OCI-LY1 (cell line): Measurements from ENCODE around the gene ATP1A3.

Experiments
- H2AFZ ChIP-seq: fragments of 200-600 bp; sonication (generic), shearing (Covaris generic); 2 replicates; pipeline ENCODE4 v1.6.0; 2014; ENCODE audit warnings: antibody characterized with exemption, mild to moderate bottlenecking, low read length
- H3F3A ChIP-seq: fragments of 200-600 bp; sonication (generic), shearing (Covaris generic); 2 replicates; pipeline ENCODE4 v1.6.0; 2014; ENCODE audit warnings: mild to moderate bottlenecking, antibody characterized with exemption, low read length, moderate library complexity; ENCODE audit not compliant: insufficient read depth
- H3K27ac ChIP-seq: fragments of 200-600 bp; sonication (generic); 2 replicates; pipeline ENCODE4 v1.5.1; 2014; ENCODE audit warnings: low read length, mixed run types, mild to moderate bottlenecking, low read depth; ENCODE audit not compliant: poor library complexity, severe bottlenecking
- H3K27me3 ChIP-seq: fragments of 200-600 bp; sonication (generic); 2 replicates; pipeline ENCODE4 v1.6.0; 2014; ENCODE audit warnings: antibody characterized with exemption, mild to moderate bottlenecking, low read length, moderate library complexity; ENCODE audit not compliant: insufficient read depth
- H3K36me3 ChIP-seq: fragments of 200-600 bp; sonication (generic); 2 replicates; pipeline ENCODE4 v1.6.1; 2014; ENCODE audit warnings: mild to moderate bottlenecking, antibody characterized with exemption, low read length, moderate library complexity, mixed read lengths; ENCODE audit not compliant: insufficient read depth
- H3K4me1 ChIP-seq: fragments of 200-600 bp; sonication (generic); 2 replicates; pipeline ENCODE4 v1.5.1; 2014; ENCODE audit warnings: mild to moderate bottlenecking, low read length, moderate library complexity; ENCODE audit not compliant: insufficient read depth, severe bottlenecking
- H3K4me2 ChIP-seq: fragments of 200-600 bp; sonication (generic), shearing (Covaris generic); 2 replicates; pipeline ENCODE4 v1.6.1; 2014; ENCODE audit warnings: low read length
- H3K4me3 ChIP-seq: fragments of 200-600 bp; sonication (generic); 2 replicates; pipeline ENCODE4 v1.5.1; 2014; ENCODE audit warnings: low read length, low read depth, mild to moderate bottlenecking, mixed read lengths; ENCODE audit not compliant: poor library complexity, severe bottlenecking
- H3K79me2 ChIP-seq: fragments of 200-600 bp; shearing (Covaris generic); 2 replicates; pipeline ENCODE4 v1.6.1; 2016; ENCODE audit warnings: mixed run types, low read length, mixed read lengths; ENCODE audit not compliant: insufficient read depth
- H3K9ac ChIP-seq: fragments of 200-600 bp; sonication (generic), shearing (Covaris generic); 2 replicates; pipeline ENCODE4 v1.6.1; 2014; ENCODE audit warnings: mild to moderate bottlenecking, low read length, mixed read lengths
- H3K9me2 ChIP-seq: fragments of 200-600 bp; sonication (generic), shearing (Covaris generic); 2 replicates; pipeline ENCODE4 v1.6.1; 2014; ENCODE audit warnings: low read depth, mild to moderate bottlenecking, low read length, mixed read lengths
- H3K9me3 ChIP-seq: fragments of 200-600 bp; shearing (Covaris generic); 2 replicates; pipeline ENCODE4 v1.6.1; 2014; ENCODE audit warnings: low read length, mixed read lengths
- H4K20me1 ChIP-seq: fragments of 200-600 bp; sonication (generic), shearing (Covaris generic); 2 replicates; pipeline ENCODE4 v1.6.0; 2016; ENCODE audit warnings: mild to moderate bottlenecking, low read length; ENCODE audit not compliant: insufficient read depth
- EZH2 ChIP-seq: fragments of 200-600 bp; sonication (generic), shearing (Covaris generic); IDR thresholded peaks from 2 replicates; pipeline ENCODE4 v1.8.0; 2017; ENCODE audit warnings: borderline replicate concordance, mixed run types, mild to moderate bottlenecking, antibody characterized with exemption, low read length, moderate library complexity, mixed read lengths
- TF ChIP-seq, protein P1 (sequence below): fragments of 200-600 bp; sonication (generic), shearing (Covaris generic); IDR thresholded peaks from 2 replicates; pipeline ENCODE4 v1.5.1; 2017; ENCODE audit warnings: mild to moderate bottlenecking, antibody characterized with exemption, low read length, moderate library complexity, mixed read lengths

Gene ATP1A3

DNA sequence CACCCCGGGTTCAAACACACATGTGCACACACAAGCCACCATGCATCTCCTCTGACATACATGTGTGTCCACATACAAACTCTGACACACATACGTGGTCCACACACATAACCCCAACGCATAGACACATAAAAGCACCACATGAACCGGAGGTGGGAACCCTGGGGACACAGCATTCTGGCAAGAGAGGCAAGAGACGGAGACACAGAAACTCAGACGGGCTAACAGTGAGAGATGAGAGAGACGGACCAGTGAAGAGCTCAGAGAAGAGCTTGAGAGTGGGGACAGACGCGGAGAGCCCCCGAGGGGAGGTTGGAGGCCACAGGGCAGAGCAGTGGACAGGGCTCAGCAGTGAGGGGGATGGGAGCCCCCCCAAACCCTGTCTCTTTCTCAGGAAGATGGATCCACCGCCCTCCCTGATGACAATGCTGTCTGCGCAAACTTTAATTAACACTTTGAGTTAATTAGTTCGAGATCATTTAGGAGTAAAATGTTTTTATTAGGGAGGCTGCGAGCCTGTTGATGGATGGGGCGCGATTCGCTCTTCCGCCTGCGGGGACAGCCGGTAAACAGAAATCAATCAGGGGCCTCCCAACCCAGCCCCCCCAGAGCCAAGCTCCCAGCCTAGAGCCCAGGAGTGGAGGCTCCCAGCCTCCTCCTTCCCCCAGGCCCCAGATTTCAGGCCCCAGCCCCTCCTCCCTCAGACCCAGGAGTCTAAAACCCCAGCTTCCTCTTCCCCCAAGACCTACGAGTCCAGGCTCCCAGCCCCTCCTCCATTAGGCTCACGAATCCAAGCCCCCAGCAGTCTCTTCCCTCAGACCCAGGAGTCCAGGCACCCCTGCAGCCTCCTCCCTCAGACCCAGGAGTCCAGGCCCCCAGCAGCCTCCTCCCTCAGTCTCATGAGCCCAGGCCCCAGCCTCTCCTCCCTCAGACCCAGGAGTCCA, 56.2 kb downstream of the ATP1A3 start:
- H3K4me2 ChIP-seq, result no peak overlapping the region
- no peak overlapping the region for H3K4me3 ChIP-seq
- no peak for TF ChIP-seq EZH2
- TF ChIP-seq, protein P1, sequence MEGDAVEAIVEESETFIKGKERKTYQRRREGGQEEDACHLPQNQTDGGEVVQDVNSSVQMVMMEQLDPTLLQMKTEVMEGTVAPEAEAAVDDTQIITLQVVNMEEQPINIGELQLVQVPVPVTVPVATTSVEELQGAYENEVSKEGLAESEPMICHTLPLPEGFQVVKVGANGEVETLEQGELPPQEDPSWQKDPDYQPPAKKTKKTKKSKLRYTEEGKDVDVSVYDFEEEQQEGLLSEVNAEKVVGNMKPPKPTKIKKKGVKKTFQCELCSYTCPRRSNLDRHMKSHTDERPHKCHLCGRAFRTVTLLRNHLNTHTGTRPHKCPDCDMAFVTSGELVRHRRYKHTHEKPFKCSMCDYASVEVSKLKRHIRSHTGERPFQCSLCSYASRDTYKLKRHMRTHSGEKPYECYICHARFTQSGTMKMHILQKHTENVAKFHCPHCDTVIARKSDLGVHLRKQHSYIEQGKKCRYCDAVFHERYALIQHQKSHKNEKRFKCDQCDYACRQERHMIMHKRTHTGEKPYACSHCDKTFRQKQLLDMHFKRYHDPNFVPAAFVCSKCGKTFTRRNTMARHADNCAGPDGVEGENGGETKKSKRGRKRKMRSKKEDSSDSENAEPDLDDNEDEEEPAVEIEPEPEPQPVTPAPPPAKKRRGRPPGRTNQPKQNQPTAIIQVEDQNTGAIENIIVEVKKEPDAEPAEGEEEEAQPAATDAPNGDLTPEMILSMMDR, result no peak
- H3K4me1 ChIP-seq, result peaks cover 46% of the 10 kb centered on the region
- H4K20me1 ChIP-seq, result no peaks in the 10 kb centered on the region
- no peaks in the 10 kb centered on the region for H3K9me3 ChIP-seq
- no peaks in the 10 kb centered on the region for H3K9me2 ChIP-seq
- H3K79me2 ChIP-seq, result no peaks in the 10 kb centered on the region
- peaks cover 7% of the 10 kb centered on the region; the same call in 1 of the 2 replicates for H3F3A ChIP-seq
- no peaks in the 10 kb centered on the region for H3K36me3 ChIP-seq
- H2AFZ ChIP-seq, result no peak overlapping the region
- H3K27me3 ChIP-seq, result peaks cover 10% of the 10 kb centered on the region; the same call in 1 of the 2 replicates
- peak overlapping the region; percentile 1 for H3K27ac ChIP-seq
- no peak overlapping the region for H3K9ac ChIP-seq

DNA sequence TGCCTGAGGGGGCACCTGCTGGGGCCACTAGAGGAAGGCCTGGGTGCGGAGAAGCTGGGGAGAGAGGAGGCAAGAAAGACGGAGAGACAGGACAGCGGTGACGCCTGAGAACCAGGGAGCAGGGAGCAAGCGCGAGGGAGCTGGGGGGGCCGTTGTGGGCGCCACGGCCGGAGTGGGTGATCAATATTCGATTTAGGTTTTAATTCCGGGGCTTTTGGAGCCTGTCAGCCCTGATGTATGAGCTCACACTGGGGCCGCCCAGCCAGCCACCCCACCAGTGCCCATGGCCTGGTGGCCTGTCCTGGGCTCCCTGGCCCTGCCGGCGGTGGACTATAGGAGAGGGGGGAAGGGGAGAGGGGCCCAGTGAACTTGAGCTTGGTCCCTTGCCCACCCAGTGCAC, 57.1 kb downstream of the ATP1A3 start:
- Histone ChIP-seq H3K9ac (no peak overlapping the region; the same call in 1 of the 2 replicates), H4K20me1 (no peaks in the 10 kb centered on the region), H3K27ac (no peak overlapping the region), H3K4me1 (peaks cover 46% of the 10 kb centered on the region), H3K4me3 (no peak overlapping the region), H3K27me3 (peaks cover 13% of the 10 kb centered on the region; the same call in 1 of the 2 replicates), H3K9me2 (no peaks in the 10 kb centered on the region), H3F3A (peaks cover 7% of the 10 kb centered on the region; the same call in 1 of the 2 replicates), H2AFZ (no peak overlapping the region), H3K79me2 (no peaks in the 10 kb centered on the region), H3K36me3 (no peaks in the 10 kb centered on the region), H3K4me2 (no peak overlapping the region), H3K9me3 (no peaks in the 10 kb centered on the region)
- TF ChIP-seq, protein P1, result no peak
- no peak for TF ChIP-seq EZH2

DNA sequence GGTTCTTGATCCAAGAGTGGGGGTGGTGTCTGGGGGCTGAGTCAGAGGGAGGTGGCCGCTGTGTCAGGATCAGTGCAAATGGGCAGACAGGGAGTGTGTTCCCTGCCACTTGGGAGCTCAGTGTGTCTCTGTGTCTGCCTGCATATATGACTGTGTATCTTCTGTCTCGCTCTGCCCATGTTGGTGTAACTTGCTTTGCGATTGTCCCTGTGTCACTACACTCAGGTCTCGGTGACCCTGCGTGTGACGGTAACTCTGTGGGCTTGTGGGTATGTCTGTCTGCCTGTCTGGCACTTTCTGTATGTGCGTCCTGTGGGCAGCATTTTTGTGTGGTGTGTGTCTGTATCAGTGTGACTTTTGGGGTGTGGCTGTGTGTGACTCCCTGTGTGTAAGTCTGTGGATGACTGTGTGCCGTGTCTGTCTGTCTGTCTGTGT, 57.6 kb downstream of the ATP1A3 start:
- H3K36me3 ChIP-seq, result no peaks in the 10 kb centered on the region
- no peak overlapping the region for H3K27ac ChIP-seq
- TF ChIP-seq, protein P1, result no peak
- TF ChIP-seq EZH2, result no peak
- no peak overlapping the region for H3K4me2 ChIP-seq
- no peak overlapping the region for H3K4me3 ChIP-seq
- no peaks in the 10 kb centered on the region for H3K9me3 ChIP-seq
- H3K27me3 ChIP-seq, result peaks cover 13% of the 10 kb centered on the region; the same call in 1 of the 2 replicates
- no peak overlapping the region for H2AFZ ChIP-seq
- no peak overlapping the region; the same call in 1 of the 2 replicates for H3K9ac ChIP-seq
- peaks cover 46% of the 10 kb centered on the region for H3K4me1 ChIP-seq
- no peaks in the 10 kb centered on the region for H3K79me2 ChIP-seq
- no peaks in the 10 kb centered on the region for H4K20me1 ChIP-seq
- H3K9me2 ChIP-seq, result no peaks in the 10 kb centered on the region
- peaks cover 7% of the 10 kb centered on the region; the same call in 1 of the 2 replicates for H3F3A ChIP-seq
